Activated B cell treated with CpG ODN at 0.5 μM for 24 hours (primary cell): ENCODE data around the gene CCDC6. TPM values are rescaled to one million over a fixed set of nuclear protein-coding genes. Genes with fewer than 3 reads are reported as not detected.
A peak's percentile ranks its signal among the peaks of the same experiment; 100 is the strongest.

Experiments used
- ATAC-seq: fragments of 200-7000 bp; cut with Tn5 transposase; one replicate; pipeline ENCODE4 v1.10.0; 2021; ENCODE audit warnings: low read depth, mild to moderate bottlenecking, moderate library complexity
- CTCF ChIA-PET: fragments of 350-600 bp; sonication (Branson Sonifier 250); formaldehyde crosslinking; loops from one replicate; lab custom pipeline; 2021; ENCODE audit warnings: antibody characterized with exemption; lab: Charles Lee
- POLR2A ChIA-PET: fragments of 350-600 bp; sonication (Branson Sonifier 250); formaldehyde crosslinking; loops from one replicate; lab custom pipeline; 2021; ENCODE audit warnings: antibody characterized with exemption; lab: Charles Lee
- DNase-seq: peaks from one replicate; pipeline ENCODE4 v3.0.0; 2022
- H3K27ac Mint-ChIP-seq: one replicate; pipeline ENCODE4 v1.8.0; 2020; ENCODE audit warnings: mixed read lengths
- H3K27me3 Mint-ChIP-seq: one replicate; pipeline ENCODE4 v1.8.0; 2021; ENCODE audit warnings: mixed read lengths
- H3K36me3 Mint-ChIP-seq: one replicate; pipeline ENCODE4 v1.8.0; 2021; ENCODE audit warnings: low read depth, mixed read lengths
- H3K4me1 Mint-ChIP-seq: one replicate; pipeline ENCODE4 v1.8.0; 2021; ENCODE audit warnings: mixed read lengths
- H3K4me3 Mint-ChIP-seq: one replicate; pipeline ENCODE4 v1.8.0; 2020; ENCODE audit warnings: mild to moderate bottlenecking, mixed read lengths
- H3K9me3 Mint-ChIP-seq: one replicate; pipeline ENCODE4 v1.8.0; 2020; ENCODE audit warnings: mixed read lengths
- CTCF ChIP-seq: fragments of 200-600 bp; IDR thresholded peaks from one replicate; pipeline ENCODE4 v1.8.0; 2022; ENCODE audit warnings: antibody characterized with exemption, mild to moderate bottlenecking
- intact Hi-C: fragments of 100-400 bp; cut with micrococcal nuclease; formaldehyde crosslinking; loops from one replicate; pipeline ENCODE4 v1.15.1; 2024
- total RNA-seq: library from RNA; stranded (reverse); gene quantifications from 2 replicates; pipeline ENCODE4 v1.2.3, GENCODE V29; 2022

The CCDC6 gene
- total RNA-seq, 1 donor from 2014 or later, result 32.2 TPM

GRCh38 chr10:59808896-59809643 lies 97.3 kb downstream of the CCDC6 start:
- H3K36me3 Mint-ChIP-seq, result peaks cover 92% of the 10 kb centered on the region
- no peaks in the 10 kb centered on the region for H3K9me3 Mint-ChIP-seq
- ATAC-seq (peak; percentile 92), DNase-seq (peak; percentile 41)
- H3K4me1 Mint-ChIP-seq, result peaks cover 17% of the 10 kb centered on the region
- H3K4me3 Mint-ChIP-seq, result no peak overlapping the region
- intact Hi-C loops, result loop anchor here (1.0 to 5.0 kb wide), 7 partner anchors 98 to 1026 kb away; partner anchors contain the start of gene SLC16A9
- H3K27me3 Mint-ChIP-seq, result no peaks in the 10 kb centered on the region
- ChIA-PET CTCF (interaction anchor here (0.8 to 3.6 kb wide), 8 partner anchors 19 to 205 kb away, joined by 3 to 40 read pairs (median 4); partner anchors contain the start of gene CCDC6), POLR2A (no interaction called here)
- no peak for TF ChIP-seq CTCF
- H3K27ac Mint-ChIP-seq, result no peak overlapping the region

DNA sequence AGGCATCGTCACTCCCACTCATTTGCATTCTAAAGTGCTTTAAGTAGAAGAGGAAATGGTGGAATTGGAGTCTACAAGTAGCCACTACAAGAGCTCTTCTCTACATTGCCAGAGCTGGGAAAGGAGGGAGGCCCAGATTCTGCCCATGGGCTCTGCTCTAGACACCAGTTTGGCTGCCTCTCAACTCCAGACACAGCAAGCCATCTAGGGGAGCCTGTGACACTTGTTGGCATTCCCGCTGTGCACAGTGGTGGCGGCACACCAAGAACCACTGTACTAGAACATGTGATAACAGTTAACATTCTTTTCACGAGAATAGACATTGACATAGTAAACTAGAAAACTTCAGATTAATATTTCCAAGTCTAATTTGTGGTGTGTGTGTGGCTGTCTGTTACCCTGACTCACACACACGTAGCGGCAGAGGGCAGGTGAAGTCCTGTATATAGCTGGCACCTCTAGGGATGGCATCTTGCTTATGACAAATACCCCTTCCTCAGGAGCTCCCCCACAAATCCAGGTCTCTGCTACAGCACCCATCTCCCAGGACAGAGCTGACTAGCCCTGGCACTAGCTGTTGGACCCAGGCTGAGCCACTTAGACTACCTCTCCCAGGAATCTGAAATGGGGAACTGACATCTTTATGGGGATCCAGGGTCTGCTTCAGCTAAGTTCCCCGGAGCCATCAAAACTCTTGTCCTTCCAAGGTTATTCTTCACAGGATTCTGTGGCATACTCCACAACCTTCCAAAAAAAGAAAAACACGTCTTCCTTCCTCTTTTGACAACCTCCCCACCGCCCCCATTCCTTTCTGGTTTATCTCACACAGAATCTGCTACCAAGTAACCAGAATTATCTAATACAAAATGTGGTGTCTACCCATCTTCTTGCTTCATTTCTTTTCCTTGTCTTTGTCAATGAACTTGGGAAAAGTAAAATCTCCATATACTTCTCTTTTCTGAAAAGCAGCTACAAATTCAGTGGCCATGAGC lies 98.4 kb downstream of the CCDC6 start:
- no peaks in the 10 kb centered on the region for H3K27me3 Mint-ChIP-seq
- no peak for ATAC-seq
- TF ChIP-seq CTCF, result no peak
- ChIA-PET CTCF (interaction anchor here (0.8 to 3.6 kb wide), 5 partner anchors 21 to 204 kb away, joined by 3 to 40 read pairs (median 5); partner anchors contain the start of gene CCDC6), POLR2A (no interaction called here)
- H3K4me1 Mint-ChIP-seq, result peaks cover 25% of the 10 kb centered on the region
- no peak for DNase-seq
- H3K9me3 Mint-ChIP-seq, result no peaks in the 10 kb centered on the region
- peaks cover 92% of the 10 kb centered on the region for H3K36me3 Mint-ChIP-seq
- intact Hi-C loops, result loop anchor here (2.0 to 5.0 kb wide), 5 partner anchors 101 to 1025 kb away; partner anchors contain the start of gene SLC16A9
- H3K27ac Mint-ChIP-seq, result no peak overlapping the region
- no peak overlapping the region for H3K4me3 Mint-ChIP-seq

- no peak for DNase-seq
- H3K27ac Mint-ChIP-seq, result peak overlapping the region; percentile 24
- POLR2A ChIA-PET, result no interaction called here
- no peaks in the 10 kb centered on the region for H3K9me3 Mint-ChIP-seq
- H3K27me3 Mint-ChIP-seq, result no peaks in the 10 kb centered on the region
- ATAC-seq, result no peak
- CTCF ChIA-PET, result interaction anchor here (1.9 kb wide), 1 partner anchor 179 kb away, joined by 6 read pairs; no protein-coding TSS in a partner anchor
- H3K4me1 Mint-ChIP-seq, result peaks cover 25% of the 10 kb centered on the region
- intact Hi-C loops, result loop anchor here (5.0 kb wide), 3 partner anchors 98 to 842 kb away; partner anchors contain the start of gene SLC16A9
- H3K4me3 Mint-ChIP-seq, result no peak overlapping the region
- TF ChIP-seq CTCF, result no peak
- H3K36me3 Mint-ChIP-seq, result peaks cover 93% of the 10 kb centered on the region
Measured at GRCh38 chr10:59805014-59805413, 101.3 kb downstream of the CCDC6 start.

DNA sequence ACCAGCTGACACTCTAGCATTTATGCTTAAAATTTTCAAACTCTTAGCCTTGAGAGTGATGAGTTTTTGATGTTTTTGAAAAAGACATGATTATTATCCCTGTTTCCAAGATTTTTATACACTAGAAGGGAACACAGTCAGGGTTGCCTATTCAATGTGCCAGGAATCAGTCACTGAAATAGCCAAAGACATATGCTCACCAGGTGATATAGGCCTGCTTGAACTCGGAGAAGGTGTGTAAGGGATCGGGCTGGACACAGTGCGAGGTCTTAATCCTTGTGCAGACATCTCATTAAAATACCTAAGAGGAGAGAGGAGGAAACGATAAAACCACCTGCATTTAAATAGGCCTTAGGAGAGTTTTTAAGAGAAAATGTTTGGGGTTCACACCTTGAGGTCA lies 102.1 kb downstream of the CCDC6 start:
- Mint-ChIP-seq H3K9me3 (no peaks in the 10 kb centered on the region), H3K4me1 (peaks cover 22% of the 10 kb centered on the region), H3K36me3 (peaks cover 91% of the 10 kb centered on the region), H3K4me3 (no peak overlapping the region), H3K27me3 (no peaks in the 10 kb centered on the region), H3K27ac (peak overlapping the region; percentile 67)
- ATAC-seq (no peak), DNase-seq (no peak)
- CTCF ChIA-PET, result interaction anchor here (1.9 kb wide), 1 partner anchor 179 kb away, joined by 6 read pairs; no protein-coding TSS in a partner anchor
- intact Hi-C loops, result no loop called here
- TF ChIP-seq CTCF, result no peak
- POLR2A ChIA-PET, result no interaction called here
